Activated B cell treated with CpG ODN at 0.5 μM for 24 hours (primary cell): ENCODE measurements around the gene C2CD3. TPM values are rescaled to one million over a fixed set of nuclear protein-coding genes. Genes with fewer than 3 reads are reported as not detected.

Experiments used
- ATAC-seq: fragments of 200-7000 bp; cut with Tn5 transposase; one replicate; pipeline ENCODE4 v1.10.0; 2021; ENCODE audit warnings: low read depth, mild to moderate bottlenecking, moderate library complexity
- CTCF ChIA-PET: fragments of 350-600 bp; sonication (Branson Sonifier 250); formaldehyde crosslinking; loops from one replicate; lab custom pipeline; 2021; ENCODE audit warnings: antibody characterized with exemption; lab: Charles Lee
- POLR2A ChIA-PET: fragments of 350-600 bp; sonication (Branson Sonifier 250); formaldehyde crosslinking; loops from one replicate; lab custom pipeline; 2021; ENCODE audit warnings: antibody characterized with exemption; lab: Charles Lee
- DNase-seq: peaks from one replicate; pipeline ENCODE4 v3.0.0; 2022
- H3K27ac Mint-ChIP-seq: one replicate; pipeline ENCODE4 v1.8.0; 2020; ENCODE audit warnings: mixed read lengths
- H3K27me3 Mint-ChIP-seq: one replicate; pipeline ENCODE4 v1.8.0; 2021; ENCODE audit warnings: mixed read lengths
- H3K36me3 Mint-ChIP-seq: one replicate; pipeline ENCODE4 v1.8.0; 2021; ENCODE audit warnings: low read depth, mixed read lengths
- H3K4me1 Mint-ChIP-seq: one replicate; pipeline ENCODE4 v1.8.0; 2021; ENCODE audit warnings: mixed read lengths
- H3K4me3 Mint-ChIP-seq: one replicate; pipeline ENCODE4 v1.8.0; 2020; ENCODE audit warnings: mild to moderate bottlenecking, mixed read lengths
- H3K9me3 Mint-ChIP-seq: one replicate; pipeline ENCODE4 v1.8.0; 2020; ENCODE audit warnings: mixed read lengths
- CTCF ChIP-seq: fragments of 200-600 bp; IDR thresholded peaks from one replicate; pipeline ENCODE4 v1.8.0; 2022; ENCODE audit warnings: antibody characterized with exemption, mild to moderate bottlenecking
- intact Hi-C: fragments of 100-400 bp; cut with micrococcal nuclease; formaldehyde crosslinking; loops from one replicate; pipeline ENCODE4 v1.15.1; 2024
- total RNA-seq: library from RNA; stranded (reverse); gene quantifications from 2 replicates; pipeline ENCODE4 v1.2.3, GENCODE V29; 2022

Gene C2CD3
- total RNA-seq, 1 donor from 2014 or later = 50.3 TPM

- TF ChIP-seq CTCF = no peak
- Mint-ChIP-seq H3K27ac (no peak overlapping the region), H3K9me3 (no peaks in the 10 kb centered on the region), H3K4me3 (no peak overlapping the region), H3K27me3 (no peaks in the 10 kb centered on the region), H3K4me1 (peaks cover 10% of the 10 kb centered on the region), H3K36me3 (peaks cover 67% of the 10 kb centered on the region)
- ChIA-PET POLR2A (no interaction called here), CTCF (no interaction called here)
- ATAC-seq (no peak), DNase-seq (no peak)
- intact Hi-C loops = no loop called here
These were observed 7.9 kb downstream of the C2CD3 start for GRCh38 chr11:74162681-74163467.

GRCh38 chr11:74159642-74160041 is 11.2 kb downstream of the C2CD3 start:
- intact Hi-C loops = no loop called here
- no peak for TF ChIP-seq CTCF
- Mint-ChIP-seq H3K36me3 (peaks cover 58% of the 10 kb centered on the region), H3K4me3 (no peak overlapping the region), H3K27ac (no peak overlapping the region), H3K9me3 (no peaks in the 10 kb centered on the region), H3K27me3 (no peaks in the 10 kb centered on the region), H3K4me1 (peaks cover 10% of the 10 kb centered on the region)
- ATAC-seq (no peak), DNase-seq (no peak)
- ChIA-PET POLR2A (no interaction called here), CTCF (no interaction called here)

GRCh38 chr11:74157169-74157568 is 13.6 kb downstream of the C2CD3 start:
- Mint-ChIP-seq H3K9me3 (peaks cover 3% of the 10 kb centered on the region), H3K36me3 (peaks cover 57% of the 10 kb centered on the region), H3K4me3 (no peak overlapping the region), H3K27me3 (no peaks in the 10 kb centered on the region), H3K4me1 (peaks cover 2% of the 10 kb centered on the region), H3K27ac (no peak overlapping the region)
- ATAC-seq (no peak), DNase-seq (no peak)
- TF ChIP-seq CTCF = no peak
- ChIA-PET CTCF (no interaction called here), POLR2A (no interaction called here)
- intact Hi-C loops = no loop called here

GRCh38 chr11:74154620-74155281 is 16.1 kb downstream of the C2CD3 start:
- Mint-ChIP-seq H3K36me3 (peaks cover 49% of the 10 kb centered on the region), H3K4me3 (no peak overlapping the region), H3K4me1 (no peaks in the 10 kb centered on the region), H3K27me3 (no peaks in the 10 kb centered on the region), H3K27ac (no peak overlapping the region), H3K9me3 (peaks cover 3% of the 10 kb centered on the region)
- no peak for TF ChIP-seq CTCF
- DNase-seq (no peak), ATAC-seq (no peak)
- ChIA-PET CTCF (no interaction called here), POLR2A (no interaction called here)
- intact Hi-C loops = no loop called here

GRCh38 chr11:74153224-74153623 is 17.6 kb downstream of the C2CD3 start:
- POLR2A ChIA-PET = no interaction called here
- no peak overlapping the region for H3K27ac Mint-ChIP-seq
- no peak for DNase-seq
- H3K4me3 Mint-ChIP-seq = no peak overlapping the region
- peaks cover 52% of the 10 kb centered on the region for H3K36me3 Mint-ChIP-seq
- no peaks in the 10 kb centered on the region for H3K27me3 Mint-ChIP-seq
- ATAC-seq = no peak
- intact Hi-C loops = no loop called here
- no peak for TF ChIP-seq CTCF
- H3K4me1 Mint-ChIP-seq = no peaks in the 10 kb centered on the region
- CTCF ChIA-PET = no interaction called here
- H3K9me3 Mint-ChIP-seq = peaks cover 3% of the 10 kb centered on the region
